ENCODE measurements around the gene SHOX.

The SHOX gene

GRCh38 chrX:698206-698605, 67.6 kb downstream of the SHOX start:
- no peak overlapping the region for H3K4me3 ChIP-seq
- H3K27ac ChIP-seq, result no peak overlapping the region

GRCh38 chrX:700936-701335, 70.3 kb downstream of the SHOX start:
- no peak overlapping the region for H3K27ac ChIP-seq

DNA sequence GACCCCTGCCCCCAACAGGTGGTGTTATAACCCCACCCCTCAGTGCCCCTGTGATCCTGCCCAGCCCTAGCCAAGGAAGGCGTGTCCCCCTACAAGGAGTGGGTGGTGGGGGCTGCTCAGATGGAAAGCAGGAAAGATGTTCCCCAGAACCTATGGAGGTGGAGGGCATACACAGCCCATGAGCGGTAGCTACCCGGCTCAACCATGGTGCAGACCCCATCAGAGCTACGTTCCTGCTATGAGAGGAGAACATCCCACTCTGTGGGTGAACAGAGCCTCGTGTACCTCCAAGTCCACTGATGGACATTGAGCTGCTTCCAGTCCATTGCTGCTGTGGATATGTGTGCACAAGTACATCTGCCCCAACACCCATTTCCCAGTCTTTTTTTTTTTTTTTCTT, 71.1 kb downstream of the SHOX start:
- no peak overlapping the region for H3K4me3 ChIP-seq
- no peak overlapping the region for H3K27ac ChIP-seq

More at GRCh38 chrX:700936-701335, 70.3 kb downstream of the SHOX start:
- H3K4me3 ChIP-seq, result no peak overlapping the region

- H3K27ac ChIP-seq, result no peak overlapping the region
- no peak overlapping the region for H3K4me3 ChIP-seq
Observed at GRCh38 chrX:703466-703865, 72.9 kb downstream of the SHOX start.

- H3K4me3 ChIP-seq, result no peak overlapping the region
- H3K27ac ChIP-seq, result no peak overlapping the region
Observed at GRCh38 chrX:703866-704265, 73.3 kb downstream of the SHOX start.
